ENCODE results near the gene KRT76. TPM values are rescaled to one million over a fixed set of nuclear protein-coding genes. Genes with fewer than 3 reads are reported as not detected.

The KRT76 gene
- total RNA-seq, 1 donor from 2014 or later = not detected

- no peak for FAIRE-seq
- peaks cover 9% of the 10 kb centered on the region for H3K27me3 ChIP-seq (ENCODE audit: control insufficient read depth, insufficient read depth, low read length)
- TF ChIP-seq CTCF (IDR thresholded peaks at IDR 0.05; ENCODE audit: insufficient read depth, low read length, severe bottlenecking) = no peak
Measured at GRCh38 chr12:52814710-52815155, 37.6 kb upstream of the KRT76 start.

GRCh38 chr12:52813885-52814709, 37.0 kb upstream of the KRT76 start, which contains the start of gene KRT4:
Gene KRT4 (minus strand): TSS chr12:52814116. CDS start chr12:52814058, 58 bp downstream.
- TF ChIP-seq CTCF (IDR thresholded peaks at IDR 0.05; ENCODE audit: insufficient read depth, low read length, severe bottlenecking) = no peak
- H3K36me3 ChIP-seq (ENCODE audit: control insufficient read depth, insufficient read depth, low read length) = no peaks in the 10 kb centered on the region
- peaks cover 9% of the 10 kb centered on the region for H3K27me3 ChIP-seq (ENCODE audit: control insufficient read depth, insufficient read depth, low read length)
- FAIRE-seq (no peak), DNase-seq (ENCODE audit: low read depth) (no peak)
- H3K4me3 ChIP-seq (ENCODE audit: low read depth, low read length) = no peak within 1 kb of the TSS

More at GRCh38 chr12:52814710-52815155, 37.6 kb upstream of the KRT76 start:
- no peak for DNase-seq (ENCODE audit: low read depth)
- no peaks in the 10 kb centered on the region for H3K36me3 ChIP-seq (ENCODE audit: control insufficient read depth, insufficient read depth, low read length)
- no peak overlapping the region for H3K4me3 ChIP-seq (ENCODE audit: low read depth, low read length)

- FAIRE-seq = no peak
- TF ChIP-seq CTCF (IDR thresholded peaks at IDR 0.05; ENCODE audit: insufficient read depth, low read length, severe bottlenecking) = no peak
- H3K36me3 ChIP-seq (ENCODE audit: control insufficient read depth, insufficient read depth, low read length) = no peaks in the 10 kb centered on the region
- H3K4me3 ChIP-seq (ENCODE audit: low read depth, low read length) = no peak overlapping the region
- peaks cover 9% of the 10 kb centered on the region for H3K27me3 ChIP-seq (ENCODE audit: control insufficient read depth, insufficient read depth, low read length)
- DNase-seq (ENCODE audit: low read depth) = no peak
Measured at GRCh38 chr12:52813203-52813819, 36.2 kb upstream of the KRT76 start.

DNA sequence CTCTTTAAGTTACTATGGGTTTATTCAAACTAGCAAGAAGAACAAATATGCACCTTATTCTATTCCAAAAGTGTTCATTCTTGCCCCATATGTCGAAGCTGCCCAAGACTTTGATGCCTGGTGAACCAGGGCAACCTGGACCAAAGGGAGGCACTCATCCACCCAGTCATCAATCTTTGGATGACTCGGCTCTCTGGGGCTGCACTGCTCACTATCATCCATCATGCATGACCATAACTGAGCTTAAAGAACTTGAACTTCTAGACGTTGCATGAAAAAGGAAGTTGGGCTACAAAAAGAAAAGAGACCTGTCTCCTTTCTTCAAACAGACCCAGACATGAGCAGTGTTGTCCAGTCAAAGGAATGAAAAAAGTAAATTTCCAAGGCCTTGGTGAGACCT, 35.6 kb upstream of the KRT76 start:
- no peak overlapping the region for H3K4me3 ChIP-seq (ENCODE audit: low read depth, low read length)
- no peaks in the 10 kb centered on the region for H3K36me3 ChIP-seq (ENCODE audit: control insufficient read depth, insufficient read depth, low read length)
- DNase-seq (ENCODE audit: low read depth) (no peak), FAIRE-seq (no peak)
- H3K27me3 ChIP-seq (ENCODE audit: control insufficient read depth, insufficient read depth, low read length) = peaks cover 9% of the 10 kb centered on the region
- TF ChIP-seq CTCF (IDR thresholded peaks at IDR 0.05; ENCODE audit: insufficient read depth, low read length, severe bottlenecking) = no peak

- FAIRE-seq (no peak), DNase-seq (ENCODE audit: low read depth) (no peak)
- Histone ChIP-seq H3K4me3 (ENCODE audit: low read depth, low read length) (no peak overlapping the region), H3K27me3 (ENCODE audit: control insufficient read depth, insufficient read depth, low read length) (peaks cover 7% of the 10 kb centered on the region), H3K36me3 (ENCODE audit: control insufficient read depth, insufficient read depth, low read length) (no peaks in the 10 kb centered on the region)
- no peak for TF ChIP-seq CTCF (IDR thresholded peaks at IDR 0.05; ENCODE audit: insufficient read depth, low read length, severe bottlenecking)
Measured at GRCh38 chr12:52812073-52812400, 34.9 kb upstream of the KRT76 start.

Data from bronchial epithelial cell (primary cell).